ENCODE data around the gene CHN2.

CHN2 gene

DNA sequence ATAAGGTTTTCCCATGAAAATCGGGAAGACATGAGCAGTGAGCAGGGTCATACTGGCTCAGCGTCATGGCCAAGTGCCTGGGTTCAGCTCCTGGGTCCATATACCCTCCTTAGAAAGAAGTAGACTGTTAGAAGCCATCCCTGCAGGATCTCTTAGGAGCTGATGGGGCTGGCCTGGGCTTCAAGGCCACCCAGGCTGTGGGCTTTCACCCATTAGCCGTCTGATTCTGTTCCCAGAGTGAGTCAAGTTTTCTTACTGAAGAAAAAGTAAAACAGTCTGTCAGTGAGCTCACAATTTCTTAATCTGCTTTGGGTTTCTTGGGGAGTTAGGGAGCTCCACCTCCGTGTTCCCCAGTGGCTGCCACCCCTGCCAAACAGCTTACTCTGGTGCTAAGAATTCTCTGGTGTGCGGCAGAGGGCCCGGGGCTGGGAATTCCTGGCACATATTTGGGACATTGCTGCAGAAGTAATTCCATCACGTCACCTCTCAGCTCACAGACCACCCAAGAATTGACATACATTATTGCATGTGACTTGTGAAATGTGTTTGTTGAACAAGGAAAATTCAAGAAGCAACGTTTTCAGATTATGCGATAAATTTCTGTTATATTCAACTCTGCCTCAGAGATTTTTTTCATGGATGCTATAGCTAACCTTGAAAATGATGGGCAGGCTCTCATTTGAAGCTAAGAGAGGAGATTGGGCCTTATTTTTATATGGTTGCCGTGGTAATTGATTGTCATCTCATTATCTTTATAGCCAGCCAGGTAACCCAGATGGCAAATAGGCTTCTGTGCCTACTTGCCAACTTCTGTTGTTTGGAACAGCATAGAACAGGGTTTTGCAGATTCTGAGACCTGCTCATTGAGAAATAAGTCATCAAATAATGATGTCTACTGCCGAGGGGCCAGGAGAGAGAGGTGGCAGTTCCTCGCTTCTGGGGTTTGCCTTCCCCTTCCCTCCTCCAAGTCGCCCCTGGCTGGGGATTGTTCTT, 166.4 kb downstream of the CHN2 start:
- H3K9ac ChIP-seq, result no peak overlapping the region
- no peak overlapping the region for H3K4me2 ChIP-seq (ENCODE audit: low read length)
- H3K79me2 ChIP-seq, result no peaks in the 10 kb centered on the region
- H3K4me3 ChIP-seq (ENCODE audit: low read depth, low read length), result no peak overlapping the region
- no peaks in the 10 kb centered on the region for H3K27me3 ChIP-seq (ENCODE audit: control insufficient read depth, insufficient read depth, low read length)
- H3K27ac ChIP-seq, result no peak overlapping the region
- H2AFZ ChIP-seq, result no peak overlapping the region
- H3K36me3 ChIP-seq (ENCODE audit: control insufficient read depth, insufficient read depth, low read length), result no peaks in the 10 kb centered on the region
- no peaks in the 10 kb centered on the region for H3K4me1 ChIP-seq
- no peaks in the 10 kb centered on the region for H3K9me3 ChIP-seq (ENCODE audit: control insufficient read depth, low read length)
- TF ChIP-seq, protein P1, sequence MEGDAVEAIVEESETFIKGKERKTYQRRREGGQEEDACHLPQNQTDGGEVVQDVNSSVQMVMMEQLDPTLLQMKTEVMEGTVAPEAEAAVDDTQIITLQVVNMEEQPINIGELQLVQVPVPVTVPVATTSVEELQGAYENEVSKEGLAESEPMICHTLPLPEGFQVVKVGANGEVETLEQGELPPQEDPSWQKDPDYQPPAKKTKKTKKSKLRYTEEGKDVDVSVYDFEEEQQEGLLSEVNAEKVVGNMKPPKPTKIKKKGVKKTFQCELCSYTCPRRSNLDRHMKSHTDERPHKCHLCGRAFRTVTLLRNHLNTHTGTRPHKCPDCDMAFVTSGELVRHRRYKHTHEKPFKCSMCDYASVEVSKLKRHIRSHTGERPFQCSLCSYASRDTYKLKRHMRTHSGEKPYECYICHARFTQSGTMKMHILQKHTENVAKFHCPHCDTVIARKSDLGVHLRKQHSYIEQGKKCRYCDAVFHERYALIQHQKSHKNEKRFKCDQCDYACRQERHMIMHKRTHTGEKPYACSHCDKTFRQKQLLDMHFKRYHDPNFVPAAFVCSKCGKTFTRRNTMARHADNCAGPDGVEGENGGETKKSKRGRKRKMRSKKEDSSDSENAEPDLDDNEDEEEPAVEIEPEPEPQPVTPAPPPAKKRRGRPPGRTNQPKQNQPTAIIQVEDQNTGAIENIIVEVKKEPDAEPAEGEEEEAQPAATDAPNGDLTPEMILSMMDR (IDR thresholded peaks at IDR 0.05), result no peak

DNA sequence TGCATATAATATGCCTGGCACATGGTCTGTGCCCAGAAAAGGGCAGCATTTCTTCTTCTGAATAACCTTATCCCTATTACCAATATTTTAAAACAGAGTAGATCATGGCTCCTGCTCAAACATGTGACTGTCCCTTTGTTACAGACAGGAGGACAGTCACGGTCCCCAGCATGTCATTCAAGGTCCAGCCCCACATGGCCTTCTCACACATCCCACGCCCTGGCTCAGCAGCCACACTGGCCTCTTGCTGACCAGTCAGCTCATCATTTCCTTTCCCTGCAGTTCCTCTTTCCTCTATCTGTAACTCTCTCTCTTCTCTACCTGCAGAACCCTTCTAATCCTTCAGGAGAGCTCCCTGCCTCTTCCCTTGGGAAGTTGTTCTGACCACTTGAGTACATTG, 167.8 kb downstream of the CHN2 start:
- TF ChIP-seq, protein P1 (IDR thresholded peaks at IDR 0.05), result no peak
- H3K36me3 ChIP-seq (ENCODE audit: control insufficient read depth, insufficient read depth, low read length), result no peaks in the 10 kb centered on the region
- H3K27ac ChIP-seq, result no peak overlapping the region
- H3K4me3 ChIP-seq (ENCODE audit: low read depth, low read length), result no peak overlapping the region
- no peak overlapping the region for H3K4me2 ChIP-seq (ENCODE audit: low read length)
- no peaks in the 10 kb centered on the region for H3K27me3 ChIP-seq (ENCODE audit: control insufficient read depth, insufficient read depth, low read length)
- no peak overlapping the region for H2AFZ ChIP-seq
- no peaks in the 10 kb centered on the region for H3K9me3 ChIP-seq (ENCODE audit: control insufficient read depth, low read length)
- H3K9ac ChIP-seq, result no peak overlapping the region
- H3K4me1 ChIP-seq, result no peaks in the 10 kb centered on the region
- no peaks in the 10 kb centered on the region for H3K79me2 ChIP-seq

DNA sequence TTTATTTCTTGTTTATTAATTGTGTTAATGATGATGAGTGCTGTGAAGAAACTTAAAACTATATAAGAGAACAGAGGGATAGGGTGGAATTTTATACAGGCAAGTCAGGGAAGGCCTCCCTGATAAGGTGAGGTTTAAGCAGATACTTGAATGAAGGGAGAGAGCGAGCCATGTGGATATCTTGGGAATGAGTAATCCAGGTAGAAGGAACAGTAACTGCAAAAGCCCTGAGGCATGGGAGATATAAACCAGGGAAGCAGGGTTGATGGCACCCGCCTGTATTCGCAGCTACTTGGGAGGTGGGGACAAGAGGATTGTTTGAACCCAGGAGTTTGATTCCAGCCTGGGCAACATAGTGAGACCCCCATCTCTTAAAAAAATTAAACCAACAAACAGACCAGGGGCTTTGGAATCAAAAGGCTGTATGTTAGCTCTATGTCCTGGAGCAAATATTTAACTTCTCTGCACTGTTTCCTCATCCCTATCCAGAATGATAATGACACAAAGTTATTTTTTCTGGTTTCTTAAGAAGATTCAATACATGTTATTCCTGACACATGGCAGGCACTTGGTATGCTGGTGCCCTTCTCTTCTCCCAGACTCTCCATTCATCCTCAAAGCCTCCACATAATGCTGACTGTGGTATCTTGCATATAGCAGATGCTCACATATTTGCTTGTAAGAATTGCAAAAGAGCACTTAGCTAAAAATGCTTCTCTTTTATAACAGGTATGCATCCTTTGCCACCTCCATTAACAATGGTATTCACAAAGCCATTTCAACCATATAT, 169.3 kb downstream of the CHN2 start:
- no peak overlapping the region for H3K4me2 ChIP-seq (ENCODE audit: low read length)
- no peak overlapping the region for H3K27ac ChIP-seq
- TF ChIP-seq, protein P1 (IDR thresholded peaks at IDR 0.05), result no peak
- no peaks in the 10 kb centered on the region for H3K27me3 ChIP-seq (ENCODE audit: control insufficient read depth, insufficient read depth, low read length)
- no peak overlapping the region for H3K9ac ChIP-seq
- H3K4me3 ChIP-seq (ENCODE audit: low read depth, low read length), result no peak overlapping the region
- H3K4me1 ChIP-seq, result no peaks in the 10 kb centered on the region
- H2AFZ ChIP-seq, result no peak overlapping the region
- no peaks in the 10 kb centered on the region for H3K79me2 ChIP-seq
- no peaks in the 10 kb centered on the region for H3K36me3 ChIP-seq (ENCODE audit: control insufficient read depth, insufficient read depth, low read length)
- H3K9me3 ChIP-seq (ENCODE audit: control insufficient read depth, low read length), result no peaks in the 10 kb centered on the region

DNA sequence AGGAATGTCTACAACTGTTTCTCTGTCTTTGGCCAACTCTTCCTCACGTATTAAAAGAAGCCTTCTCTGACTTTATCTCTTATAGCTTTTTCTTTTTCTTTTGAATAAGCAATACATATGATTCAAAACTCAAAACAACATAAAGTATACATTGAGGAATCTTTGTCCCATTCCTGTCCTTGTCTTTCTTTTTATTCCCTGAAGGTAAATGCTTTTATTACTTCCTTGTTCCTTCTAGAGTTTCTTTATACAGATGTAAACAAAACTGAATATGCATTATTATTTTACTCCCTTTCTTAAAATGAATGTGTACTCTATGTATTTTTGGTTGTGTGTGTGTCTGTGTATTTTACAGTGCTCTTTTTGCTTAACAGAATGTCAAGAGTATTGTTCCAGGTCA, 170.1 kb downstream of the CHN2 start:
- H3K4me3 ChIP-seq (ENCODE audit: low read depth, low read length), result no peak overlapping the region
- no peaks in the 10 kb centered on the region for H3K4me1 ChIP-seq
- TF ChIP-seq, protein P1 (IDR thresholded peaks at IDR 0.05), result no peak
- H3K79me2 ChIP-seq, result no peaks in the 10 kb centered on the region
- no peak overlapping the region for H3K9ac ChIP-seq
- H3K36me3 ChIP-seq (ENCODE audit: control insufficient read depth, insufficient read depth, low read length), result no peaks in the 10 kb centered on the region
- no peak overlapping the region for H3K27ac ChIP-seq
- no peaks in the 10 kb centered on the region for H3K9me3 ChIP-seq (ENCODE audit: control insufficient read depth, low read length)
- H3K4me2 ChIP-seq (ENCODE audit: low read length), result no peak overlapping the region
- H3K27me3 ChIP-seq (ENCODE audit: control insufficient read depth, insufficient read depth, low read length), result no peaks in the 10 kb centered on the region
- no peak overlapping the region for H2AFZ ChIP-seq

Measured in parathyroid adenoma (tissue), 2 donors.